GM08714 (cell line): ENCODE results near the gene RGMB.
A peak's percentile ranks its signal among the peaks of the same experiment; 100 is the strongest.
"Not testable (repeated sequence)": the region's sequence is repeated elsewhere in the genome, so short reads cannot be mapped to it uniquely, and the experiment has no call there.

Source experiments
- H3K4me3 ChIP-seq: fragments of 200-500 bp; sonication (Bioruptor generic); 2 replicates; pipeline ENCODE4 v1.5.1; 2014; ENCODE audit warnings: mild to moderate bottlenecking, low read length, inconsistent platforms
- ZNF274 ChIP-seq: IDR thresholded peaks from 2 replicates; pipeline ENCODE4 v1.6.1; 2012; ENCODE audit warnings: mild to moderate bottlenecking, low read depth, low read length

Gene RGMB, protein sequence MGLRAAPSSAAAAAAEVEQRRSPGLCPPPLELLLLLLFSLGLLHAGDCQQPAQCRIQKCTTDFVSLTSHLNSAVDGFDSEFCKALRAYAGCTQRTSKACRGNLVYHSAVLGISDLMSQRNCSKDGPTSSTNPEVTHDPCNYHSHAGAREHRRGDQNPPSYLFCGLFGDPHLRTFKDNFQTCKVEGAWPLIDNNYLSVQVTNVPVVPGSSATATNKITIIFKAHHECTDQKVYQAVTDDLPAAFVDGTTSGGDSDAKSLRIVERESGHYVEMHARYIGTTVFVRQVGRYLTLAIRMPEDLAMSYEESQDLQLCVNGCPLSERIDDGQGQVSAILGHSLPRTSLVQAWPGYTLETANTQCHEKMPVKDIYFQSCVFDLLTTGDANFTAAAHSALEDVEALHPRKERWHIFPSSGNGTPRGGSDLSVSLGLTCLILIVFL

DNA sequence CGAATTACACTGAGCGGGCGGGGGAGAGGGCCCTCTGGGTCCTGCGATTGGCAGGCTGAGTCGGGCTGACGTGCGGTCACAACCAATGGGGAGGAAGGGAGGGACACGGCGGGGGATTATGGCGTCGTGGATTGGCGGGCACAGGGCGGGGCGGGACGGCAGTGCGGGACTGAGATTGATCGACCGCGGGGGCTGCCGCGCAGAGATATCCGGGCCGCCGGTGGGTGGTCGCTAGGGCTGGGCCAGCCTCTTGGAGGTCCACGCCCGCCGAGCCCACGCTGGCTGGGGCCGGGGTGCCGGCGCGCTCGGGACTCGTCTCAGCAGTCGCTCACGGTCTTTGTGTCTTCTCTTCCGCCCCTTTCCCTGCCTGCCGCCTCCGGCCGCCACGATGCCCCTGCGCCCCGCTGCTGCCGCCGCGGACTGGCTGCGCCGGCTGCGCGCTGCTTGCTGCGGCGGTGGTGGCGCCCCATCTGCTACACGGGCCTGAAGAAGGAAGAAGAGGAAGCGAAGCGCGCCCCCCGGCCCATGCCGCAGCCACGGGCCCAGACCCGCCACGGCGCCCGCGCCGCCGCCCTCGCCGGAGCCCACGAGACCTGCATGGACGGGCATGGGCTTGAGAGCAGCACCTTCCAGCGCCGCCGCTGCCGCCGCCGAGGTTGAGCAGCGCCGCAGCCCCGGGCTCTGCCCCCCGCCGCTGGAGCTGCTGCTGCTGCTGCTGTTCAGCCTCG lies at the start of gene RGMB:
TSS of gene RGMB (plus strand) at position 200 of the 728 bp plus-strand sequence. CDS start at position 608, 408 bp downstream.
- TF ChIP-seq ZNF274, result no peak
- H3K4me3 ChIP-seq, result peak within 1 kb of the TSS; percentile 73

DNA sequence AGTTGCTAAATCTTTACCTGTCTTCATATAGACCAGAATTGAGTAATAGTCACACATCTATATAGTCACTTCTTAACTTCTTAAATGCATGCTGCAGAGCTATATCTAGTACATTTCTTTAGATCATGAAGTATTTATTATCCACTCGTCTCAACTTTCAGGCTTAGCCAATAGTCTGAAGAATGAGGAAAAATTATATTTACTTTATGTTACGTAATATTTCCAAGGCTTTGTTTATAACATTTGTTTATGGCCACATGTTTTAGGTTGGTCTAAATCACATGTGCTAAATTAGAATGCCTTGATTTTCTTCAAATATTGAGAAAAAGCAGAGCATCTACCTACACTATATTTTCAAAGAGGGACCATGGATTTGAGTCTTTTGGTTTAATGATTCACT lies 47.2 kb upstream of the RGMB start:
- no peak for TF ChIP-seq ZNF274
- H3K4me3 ChIP-seq, result no peak overlapping the region

DNA sequence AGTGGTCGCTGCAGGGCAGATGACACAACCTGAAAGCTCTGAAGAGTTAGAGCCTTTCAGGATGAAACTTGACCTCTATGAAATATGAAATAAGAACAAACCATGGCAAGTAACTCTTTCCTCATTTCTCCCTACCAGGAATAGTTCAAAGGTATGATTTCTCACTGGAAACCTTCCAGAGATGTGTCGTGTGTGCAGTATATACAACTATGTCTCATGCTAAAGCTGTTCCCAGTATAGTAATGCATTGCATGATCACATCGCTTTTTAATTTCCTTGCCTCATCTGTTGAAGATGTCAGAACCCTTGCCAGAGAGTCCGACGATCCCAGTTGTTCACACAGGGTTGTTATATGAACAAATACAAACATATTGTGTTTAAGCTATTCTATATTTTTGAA lies 45.8 kb upstream of the RGMB start:
- no peak for TF ChIP-seq ZNF274
- no peak overlapping the region for H3K4me3 ChIP-seq

DNA sequence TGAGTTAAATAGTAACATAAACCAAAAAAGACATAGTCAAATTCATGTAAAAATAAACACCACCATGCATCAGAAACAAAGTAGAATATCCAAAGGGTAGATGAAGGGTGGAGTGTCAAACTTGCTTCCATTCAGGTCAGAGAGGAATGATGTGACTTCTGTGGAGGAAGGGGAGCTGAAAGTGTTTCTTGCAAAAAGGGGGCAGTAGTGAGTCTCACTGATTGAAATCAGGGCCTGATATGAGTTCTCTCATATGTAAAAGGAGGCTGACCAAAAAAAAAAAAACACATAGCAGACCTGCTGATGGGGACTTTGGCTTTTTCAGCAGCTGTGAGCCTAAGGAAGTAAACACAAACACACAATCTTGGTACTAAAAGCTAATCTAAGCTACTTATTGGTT lies 38.8 kb upstream of the RGMB start:
- no peak for TF ChIP-seq ZNF274
- no peak overlapping the region for H3K4me3 ChIP-seq

DNA sequence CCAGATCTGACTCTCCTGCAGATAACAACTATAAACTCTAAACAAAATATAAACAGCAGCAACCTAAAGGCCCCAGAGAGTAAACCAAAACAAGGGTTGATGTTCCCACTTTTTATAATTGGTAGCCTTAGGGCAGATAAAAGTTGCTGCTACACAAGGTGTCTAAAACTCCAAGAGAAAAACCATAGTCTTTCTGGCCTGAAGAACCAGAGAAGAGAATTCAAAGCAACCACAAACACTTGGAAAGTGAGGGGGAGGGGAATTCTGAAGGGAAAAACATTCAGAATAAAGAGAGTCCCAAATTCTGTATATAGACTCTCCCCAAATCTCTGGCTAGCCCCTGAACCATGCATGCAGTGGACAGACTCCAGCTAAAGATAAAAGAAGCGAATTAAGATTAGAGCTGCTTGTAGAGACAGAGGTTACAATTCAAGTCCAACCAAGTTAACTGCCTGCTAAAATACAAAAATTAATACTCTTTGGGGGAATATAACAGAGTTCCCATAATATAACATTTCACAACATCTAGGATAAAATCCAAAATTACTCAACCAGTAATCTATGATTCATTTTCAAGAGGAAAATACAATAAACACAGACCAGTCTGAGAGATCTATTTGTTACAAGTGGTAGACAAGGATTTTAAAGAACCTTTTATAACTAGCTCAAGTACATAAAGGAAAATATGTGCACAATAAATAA lies 37.5 kb upstream of the RGMB start:
- no peak overlapping the region for H3K4me3 ChIP-seq
- TF ChIP-seq ZNF274, result no peak

DNA sequence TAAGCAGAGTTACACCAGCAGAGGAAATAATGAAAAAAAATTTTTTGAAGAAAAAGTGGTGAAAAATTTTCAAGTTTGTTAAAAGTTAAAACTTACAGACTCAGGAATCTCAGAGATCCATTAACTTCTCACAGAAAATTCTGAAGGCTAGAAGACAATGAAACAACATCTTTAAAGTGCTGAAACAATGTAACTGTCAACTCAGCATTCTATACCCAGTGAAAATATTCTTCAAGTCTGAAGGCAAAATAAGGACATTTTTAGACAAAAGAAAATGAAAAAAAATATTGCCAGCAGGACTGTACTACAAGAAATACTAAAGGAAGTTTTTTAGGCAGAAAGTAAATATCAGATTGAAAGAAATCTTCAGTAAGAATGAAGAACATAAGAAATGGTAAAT lies 36.7 kb upstream of the RGMB start:
- TF ChIP-seq ZNF274, result no peak

DNA sequence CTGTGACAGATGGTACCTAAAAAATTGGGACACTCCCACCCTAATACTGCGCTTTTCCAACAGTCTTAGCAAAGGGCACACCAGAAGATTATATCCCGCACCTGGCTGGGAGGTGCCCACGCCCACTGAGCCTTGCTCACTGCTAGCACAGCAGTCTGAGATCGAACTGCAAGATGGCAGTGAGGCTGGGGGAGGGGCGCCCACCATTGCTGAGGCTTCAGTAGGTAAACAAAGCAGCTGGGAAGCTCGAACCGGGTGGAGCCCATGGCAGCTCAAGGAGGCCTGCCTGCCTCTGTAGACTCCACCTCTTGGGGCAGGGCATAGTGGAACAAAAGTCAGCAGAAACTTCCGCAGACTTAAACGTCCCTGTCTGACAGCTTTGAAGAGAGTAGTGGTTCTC lies 36.0 kb upstream of the RGMB start:
- H3K4me3 ChIP-seq, result not testable (repeated sequence)

More for the DNA sequence above, 36.7 kb upstream of the RGMB start:
- no peak overlapping the region for H3K4me3 ChIP-seq

DNA sequence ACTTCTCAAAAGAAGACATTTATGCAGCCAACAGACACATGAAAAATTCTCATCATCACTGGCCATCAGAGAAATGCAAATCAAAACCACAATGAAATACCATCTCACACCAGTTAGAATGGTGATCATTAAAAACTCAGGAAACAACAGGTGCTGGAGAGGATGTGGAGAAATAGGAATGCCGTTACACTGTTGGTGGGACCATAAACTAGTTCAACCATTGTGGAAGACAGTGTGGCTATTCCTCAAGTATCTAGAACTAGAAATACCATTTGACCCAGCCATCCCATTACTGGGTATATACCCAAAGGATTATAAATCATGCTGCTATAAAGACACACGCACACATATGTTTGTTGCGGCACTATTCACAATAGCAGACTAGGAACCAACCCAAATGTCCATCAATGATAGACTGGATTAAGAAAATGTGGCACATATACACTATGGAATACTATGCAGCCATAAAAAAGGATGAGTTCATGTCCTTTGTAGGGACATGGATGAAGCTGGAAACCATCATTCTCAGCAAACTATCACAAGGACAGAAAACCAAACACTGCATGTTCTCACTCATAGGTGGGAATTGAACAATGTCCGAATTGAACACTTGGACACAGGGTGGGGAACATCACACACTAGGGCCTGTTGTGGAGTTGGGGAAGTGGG lies 34.8 kb upstream of the RGMB start:
- not testable (repeated sequence) for H3K4me3 ChIP-seq

DNA sequence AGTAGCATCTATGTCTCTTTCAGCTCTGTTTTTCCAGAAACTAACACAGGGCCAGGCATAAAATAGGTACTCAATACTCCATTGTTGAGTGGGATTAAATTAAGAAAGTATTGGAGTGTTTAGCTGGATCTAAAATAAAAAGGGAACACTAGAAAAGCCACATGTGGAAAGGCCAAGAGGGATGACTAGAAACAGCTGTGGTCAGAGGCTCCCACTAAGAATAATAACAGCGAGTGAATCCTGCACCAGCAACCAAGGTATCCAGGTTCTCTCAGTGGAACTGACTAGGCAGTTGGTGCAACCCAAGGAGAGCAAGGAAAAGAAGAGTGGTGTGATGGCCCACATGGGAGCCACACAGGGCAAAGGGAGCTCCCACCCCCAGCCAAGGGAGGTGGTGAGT lies 31.5 kb upstream of the RGMB start:
- no peak for TF ChIP-seq ZNF274

DNA sequence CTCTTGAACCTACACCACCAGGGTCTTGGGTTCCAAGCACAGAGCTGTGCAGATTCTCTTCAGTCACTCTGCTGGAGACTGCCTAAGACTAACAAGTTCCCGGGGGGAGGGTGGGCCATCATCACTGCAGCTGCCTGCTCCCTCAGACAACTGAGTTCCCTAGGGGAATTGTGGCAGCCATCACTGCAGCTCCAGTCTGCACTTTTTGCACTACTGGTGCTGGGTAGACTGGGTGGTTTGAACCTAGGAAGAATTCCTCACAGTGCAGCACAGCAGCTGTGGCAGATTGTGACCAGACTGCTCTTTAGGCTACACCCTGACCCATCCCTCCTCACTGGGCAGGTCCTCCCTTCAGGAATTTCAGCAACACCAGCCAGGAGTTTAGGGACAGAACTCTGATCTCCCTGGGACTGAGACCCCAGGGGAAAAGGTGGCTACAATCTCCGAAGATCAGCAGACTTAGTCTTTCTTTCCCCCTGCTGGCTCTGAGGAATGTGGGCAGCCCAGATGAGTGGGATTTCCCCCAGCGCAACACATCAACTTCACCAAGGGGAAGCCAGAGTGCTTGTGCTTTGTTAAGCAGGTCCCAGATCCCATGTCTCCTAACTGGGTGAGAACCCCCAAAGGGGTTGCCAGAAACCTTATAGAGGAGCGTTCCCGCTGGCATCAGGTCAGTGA lies 30.9 kb upstream of the RGMB start:
- H3K4me3 ChIP-seq, result no peak overlapping the region
- TF ChIP-seq ZNF274, result no peak

More for the DNA sequence above, 31.5 kb upstream of the RGMB start:
- H3K4me3 ChIP-seq, result no peak overlapping the region

DNA sequence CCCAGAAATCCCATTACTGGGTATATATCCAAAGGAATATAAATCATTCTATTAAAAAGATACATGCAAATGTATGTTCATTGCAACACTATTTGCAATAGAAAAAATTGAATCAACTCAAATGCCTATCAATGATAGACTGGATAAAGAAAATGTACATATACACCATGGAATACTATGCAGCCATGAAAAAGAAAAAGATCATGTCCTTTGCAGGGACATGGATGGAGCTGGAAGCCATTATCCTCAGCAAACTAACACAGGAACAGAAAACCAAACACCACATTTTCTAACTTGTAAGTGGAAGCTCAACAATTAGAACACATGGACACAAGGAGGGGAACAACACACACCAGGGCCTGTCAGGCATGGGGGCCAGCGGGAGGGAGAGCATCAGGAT lies 25.2 kb upstream of the RGMB start:
- not testable (repeated sequence) for H3K4me3 ChIP-seq

DNA sequence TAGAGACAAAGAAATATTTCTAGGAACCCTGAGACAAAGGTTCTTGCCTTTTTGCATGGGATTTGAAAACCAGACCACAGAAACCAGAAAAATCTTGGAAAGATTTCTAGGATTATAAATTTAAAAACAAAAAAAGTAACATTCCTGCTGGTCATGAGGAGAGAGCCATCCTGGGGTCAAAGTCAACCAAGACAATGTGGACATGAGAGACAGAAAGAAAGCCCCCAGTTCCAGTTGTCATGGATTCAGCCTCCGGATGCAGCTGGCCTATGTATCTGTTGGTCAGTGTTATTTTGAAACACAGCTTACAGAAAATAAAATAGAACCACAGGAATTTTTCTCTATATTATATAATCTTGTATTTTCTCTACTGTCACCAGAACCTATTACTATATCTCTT lies 24.4 kb upstream of the RGMB start:
- no peak overlapping the region for H3K4me3 ChIP-seq
- no peak for TF ChIP-seq ZNF274

DNA sequence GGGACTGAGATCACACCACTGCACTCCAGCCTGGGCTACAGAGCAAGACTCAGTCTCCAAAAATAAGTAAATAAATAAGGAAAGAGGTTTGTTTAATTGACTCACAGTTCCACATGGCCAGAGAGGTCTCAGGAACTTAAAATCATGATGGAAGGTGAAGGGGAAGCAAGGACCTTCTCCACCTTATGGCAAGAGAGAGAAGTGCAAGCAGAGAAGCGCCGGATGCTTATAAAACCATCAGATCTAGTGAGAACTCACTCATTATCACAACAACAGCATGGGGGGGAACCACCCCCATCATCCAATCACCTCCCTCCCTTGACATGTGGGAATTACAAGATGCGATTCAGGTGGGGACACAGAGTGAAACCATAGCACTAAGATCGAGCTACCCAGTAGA lies 22.8 kb upstream of the RGMB start:
- TF ChIP-seq ZNF274, result no peak

DNA sequence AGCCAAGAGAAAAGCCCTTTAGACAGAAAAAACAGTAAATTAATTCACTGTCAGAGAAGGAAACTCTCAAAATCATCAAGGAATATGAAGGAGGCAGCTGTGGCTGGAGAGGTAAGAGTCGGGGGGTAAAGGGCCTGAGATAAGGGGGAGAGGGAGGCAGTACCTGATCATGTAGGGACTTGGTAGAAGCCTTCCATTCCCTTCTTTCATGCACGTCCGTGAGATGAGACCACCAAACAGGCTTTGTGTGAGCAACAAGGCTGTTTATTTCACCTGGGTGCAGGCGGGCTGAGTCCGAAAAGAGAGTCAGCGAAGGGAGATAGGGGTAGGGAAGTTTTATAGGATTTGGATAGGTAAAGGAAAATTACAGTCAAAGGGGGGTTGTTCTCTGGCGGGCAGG lies 21.1 kb upstream of the RGMB start:
- H3K4me3 ChIP-seq, result not testable (repeated sequence)

More for the DNA sequence above, 22.8 kb upstream of the RGMB start:
- no peak overlapping the region for H3K4me3 ChIP-seq

DNA sequence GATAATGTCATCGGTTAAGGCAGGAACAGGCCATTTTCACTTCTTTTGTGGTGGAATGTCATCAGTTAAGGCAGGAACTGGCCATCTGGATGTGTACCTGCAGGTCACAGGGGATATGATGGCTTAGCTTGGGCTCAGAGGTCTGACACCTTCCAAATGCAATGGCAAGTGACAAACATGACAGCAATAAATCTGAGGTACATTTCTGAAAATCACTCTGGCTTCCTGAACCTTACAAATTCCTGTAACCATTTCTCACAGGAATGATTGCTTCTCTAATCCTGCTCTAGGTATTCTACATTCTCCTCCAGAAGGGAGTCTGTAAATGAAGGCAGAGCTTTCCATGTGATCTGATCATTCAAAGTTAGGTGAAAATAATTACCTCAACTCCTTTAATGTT lies 20.7 kb upstream of the RGMB start:
- H3K4me3 ChIP-seq, result not testable (repeated sequence)
